Endothelial cell of umbilical vein (primary cell): ENCODE data around the gene IGF2BP1. TPM values are rescaled to one million over a fixed set of nuclear protein-coding genes. Genes with fewer than 3 reads are reported as not detected.

Source experiments
- BruUV-seq: library from RNA; stranded (reverse); fragments of 400-500 nt; replicated peaks from 2 replicates; lab custom pipeline; 2021; lab: Mats Ljungman, UMichigan
- CTCF ChIA-PET: fragments of 300-600, 350-600 bp; sonication (Branson Sonifier 250); formaldehyde crosslinking; loops from one replicate; lab custom pipeline; 2021; ENCODE audit warnings: antibody characterized with exemption, inconsistent platforms; lab: Charles Lee
- POLR2A ChIA-PET: fragments of 300-600, 350-600 bp; sonication (Branson Sonifier 250); formaldehyde crosslinking; loops from one replicate; lab custom pipeline; 2021; ENCODE audit warnings: antibody characterized with exemption, inconsistent platforms; lab: Charles Lee
- DNase-seq: peaks from one replicate; pipeline ENCODE4 v3.0.0-alpha.2; 2011; ENCODE audit warnings: low read depth, low spot score
- FAIRE-seq: peaks from 2 replicates; lab custom pipeline; 2011; peaks lifted over from hg19 to GRCh38; lab: Jason Lieb, UNC
- H2AFZ ChIP-seq: 2 replicates; pipeline ENCODE4 v1.6.0; 2012; ENCODE audit warnings: low read depth, low read length, control low read depth, inconsistent platforms
- H3K27ac ChIP-seq: 2 replicates; pipeline ENCODE4 v1.5.1; 2011; ENCODE audit warnings: low read depth, mild to moderate bottlenecking, control low read depth, low read length, moderate library complexity; ENCODE audit not compliant: insufficient read depth
- H3K27me3 ChIP-seq, 2 experiments: 2 replicates each; pipeline versions ENCODE4 v1.6.0 to v1.6.1; 2011; ENCODE audit warnings: low read length in 2 of 2, mixed read lengths in 1 of 2; ENCODE audit not compliant: control insufficient read depth in 2 of 2, insufficient read depth in 2 of 2
- H3K36me3 ChIP-seq, 2 experiments: 2 replicates in 1 of 2; 3 replicates in 1 of 2; pipeline ENCODE4 v1.5.1; 2011; ENCODE audit warnings: low read length in 2 of 2, mild to moderate bottlenecking in 1 of 2, moderate library complexity in 1 of 2; ENCODE audit not compliant: control insufficient read depth in 2 of 2, insufficient read depth in 2 of 2; ENCODE audit errors: extremely low read depth in 1 of 2
- H3K4me1 ChIP-seq: 3 replicates; pipeline ENCODE4 v1.5.1; 2011; ENCODE audit warnings: mild to moderate bottlenecking, low read length; ENCODE audit not compliant: control insufficient read depth, insufficient read depth; ENCODE audit errors: extremely low read depth
- H3K4me2 ChIP-seq: 2 replicates; pipeline ENCODE4 v1.6.1; 2011; ENCODE audit warnings: low read length, control low read depth, mixed read lengths; ENCODE audit not compliant: insufficient read depth
- H3K4me3 ChIP-seq, 3 experiments: fragments of 200-600 bp in 1 of 3; sonication (generic), shearing (Covaris generic) in 1 of 3; replicated peaks in 1 of 3; 2 replicates each; pipeline ENCODE4 v1.5.1; 2011 to 2016; ENCODE audit warnings: control low read depth in 3 of 3, low read length in 3 of 3, mild to moderate bottlenecking in 2 of 3, inconsistent platforms in 1 of 3, low read depth in 1 of 3, moderate library complexity in 1 of 3; ENCODE audit not compliant: insufficient read depth in 1 of 3
- H3K79me2 ChIP-seq: 2 replicates; pipeline ENCODE4 v1.6.0; 2012; ENCODE audit warnings: low read length, inconsistent platforms; ENCODE audit not compliant: control insufficient read depth, insufficient read depth
- H3K9ac ChIP-seq: replicated peaks from 2 replicates; pipeline ENCODE3; 2011; ENCODE audit warnings: low read length, control low read depth; ENCODE audit not compliant: insufficient read depth; ENCODE audit errors: extremely low read depth
- H3K9me1 ChIP-seq: replicated peaks from 3 replicates; pipeline ENCODE4 v1.6.0; 2011; ENCODE audit warnings: mild to moderate bottlenecking, low read length; ENCODE audit not compliant: control insufficient read depth, insufficient read depth; ENCODE audit errors: extremely low read depth
- H3K9me3 ChIP-seq: replicated peaks from 2 replicates; pipeline ENCODE4 v1.5.1; 2012; ENCODE audit warnings: low read length, inconsistent platforms; ENCODE audit not compliant: control insufficient read depth, insufficient read depth
- H4K20me1 ChIP-seq: replicated peaks from 2 replicates; pipeline ENCODE3; 2011; ENCODE audit warnings: mild to moderate bottlenecking, low read length; ENCODE audit not compliant: control insufficient read depth, insufficient read depth; ENCODE audit errors: extremely low read depth
- CTCF ChIP-seq, 2 donors: IDR thresholded peaks; 1 replicate in 1 of 2; 2 replicates in 1 of 2; pipeline ENCODE4 v1.5.1; 2011; ENCODE audit warnings: low read length in 2 of 2, mild to moderate bottlenecking in 2 of 2, moderate library complexity in 2 of 2, control low read depth in 1 of 2, inconsistent platforms in 1 of 2, low read depth in 1 of 2; ENCODE audit not compliant: insufficient read depth in 1 of 2; ENCODE audit errors: extremely low read depth in 1 of 2
- EZH2 ChIP-seq: IDR thresholded peaks from 2 replicates; pipeline ENCODE4 v1.6.1; 2012; ENCODE audit warnings: borderline replicate concordance, low read depth, mild to moderate bottlenecking, moderate library complexity, low read length, inconsistent platforms; ENCODE audit not compliant: severe bottlenecking
- FOS ChIP-seq: IDR thresholded peaks from 2 replicates; pipeline ENCODE4 v1.6.1; 2011; ENCODE audit warnings: mild to moderate bottlenecking, low read length, moderate library complexity, borderline replicate concordance; ENCODE audit not compliant: insufficient read depth
- GATA2 ChIP-seq: IDR thresholded peaks from 2 replicates; pipeline ENCODE4 v1.7.0; 2011; ENCODE audit warnings: low read depth, mild to moderate bottlenecking, moderate library complexity, mixed read lengths, low read length; ENCODE audit not compliant: insufficient read length, insufficient read depth
- JUN ChIP-seq: IDR thresholded peaks from 2 replicates; pipeline ENCODE4 v1.6.1; 2011; ENCODE audit warnings: borderline replicate concordance, low read depth; ENCODE audit not compliant: insufficient read length, insufficient read depth
- MAX ChIP-seq: IDR thresholded peaks from 2 replicates; pipeline ENCODE4 v1.6.1; 2011; ENCODE audit not compliant: insufficient read depth, insufficient read length
- MYC ChIP-seq: IDR thresholded peaks from one replicate; pipeline ENCODE4 v1.6.1; 2011; ENCODE audit warnings: mild to moderate bottlenecking, low read depth, low read length
- POLR2A ChIP-seq: IDR thresholded peaks from 2 replicates; pipeline ENCODE4 v1.6.1; 2012; ENCODE audit warnings: low read depth, mild to moderate bottlenecking, control low read depth, low read length
- POLR2AphosphoS5 ChIP-seq: IDR thresholded peaks from 2 replicates; pipeline ENCODE4 v1.6.1; 2012; ENCODE audit warnings: low read depth, mild to moderate bottlenecking, control low read depth, low read length, moderate library complexity; ENCODE audit not compliant: insufficient read depth
- dilution Hi-C: fragments of 300-500 bp; cut with MboI; formaldehyde crosslinking; loops from one replicate; pipeline ENCODE4 v1.15.0; 2019; ENCODE audit warnings: low sequenced_read_pairs; ENCODE audit not compliant: extremely low pct_ligation_motif_present
- intact Hi-C: fragments of 100-400 bp; cut with micrococcal nuclease; formaldehyde crosslinking; loops from one replicate; pipeline ENCODE4 v1.10.0; 2022
- polyA plus RNA-seq, 4 experiments: library from polyadenylated mRNA; depleted of rRNA in 3 of 4; stranded (reverse) in 3 of 4; unstranded in 1 of 4; fragments of >200 nt; gene quantifications; 2 replicates each; pipeline versions ENCODE4 v1.2.1 to v1.2.3, GENCODE V29; 2011 to 2012; ENCODE audit warnings: missing spikeins in 1 of 4
- total RNA-seq: library from RNA; stranded (reverse); gene quantifications from 2 replicates; pipeline ENCODE4 v1.2.3, GENCODE V29; 2021

The IGF2BP1 gene
- total and polyA plus RNA-seq, 2 donors (not counting 3 experiments of a cell fraction or from before 2014, with no cell fraction given) = 9.5 to 99.5 TPM

- H3K9me1 ChIP-seq = no peaks in the 10 kb centered on the region
- no TSS peak for BruUV-seq
- DNase-seq = no peak
- TF ChIP-seq MYC (no peak), EZH2 (no peak), POLR2AphosphoS5 (no peak), JUN (no peak), MAX (no peak), FOS (no peak), POLR2A (no peak), GATA2 (no peak), CTCF (IDR thresholded peaks at IDR 0.05; ENCODE audit: extremely low read depth in 1 of 2, insufficient read depth in 1 of 2, low read depth in 1 of 2, low read length in 2 of 2) (no peak)
- no peak for FAIRE-seq
- no peaks in the 10 kb centered on the region for H3K27me3 ChIP-seq
- POLR2A ChIA-PET = interaction anchor here (0.5 to 1.3 kb wide), 2 partner anchors 9 to 78 kb away, joined by 5 to 7 read pairs; no protein-coding TSS in a partner anchor
- no peak overlapping the region for H3K27ac ChIP-seq
- H3K36me3 ChIP-seq = peaks cover 0 to 2% of the 10 kb centered on the region in 2 experiments
- peaks cover 85% of the 10 kb centered on the region for H3K79me2 ChIP-seq
- H3K4me2 ChIP-seq = no peak overlapping the region
- H3K4me3 ChIP-seq = no peak overlapping the region
- H2AFZ ChIP-seq = no peak overlapping the region
- no peaks in the 10 kb centered on the region for H3K9me3 ChIP-seq
- dilution Hi-C loops = no loop called here
- H4K20me1 ChIP-seq = no peaks in the 10 kb centered on the region
- peaks cover 38% of the 10 kb centered on the region for H3K4me1 ChIP-seq
- intact Hi-C loops = no loop called here
- CTCF ChIA-PET = interaction anchor here (0.7 to 1.5 kb wide), 2 partner anchors 17 to 142 kb away, joined by 3 read pairs; no protein-coding TSS in a partner anchor
- no peak overlapping the region for H3K9ac ChIP-seq
Observed at GRCh38 chr17:49020609-49021008, 23.4 kb downstream of the IGF2BP1 start.
